HepG2 (cell line): ENCODE data around the gene ZMYM1. TPM values are rescaled to one million over a fixed set of nuclear protein-coding genes. Genes with fewer than 3 reads are reported as not detected.

ENCODE experiments used
- ISL2 ChIP-seq: sonication (generic); formaldehyde crosslinking; IDR thresholded peaks from 2 replicates; pipeline ENCODE4 v1.5.0; 2020; ENCODE audit warnings: missing genetic modification reagents
- JARID2 ChIP-seq: sonication (generic); formaldehyde crosslinking; IDR thresholded peaks from 2 replicates; pipeline ENCODE4 v1.8.1; 2023; ENCODE audit warnings: missing genetic modification reagents, inconsistent platforms; ENCODE audit not compliant: insufficient replicate concordance
- KMT2A ChIP-seq: sonication (generic); formaldehyde crosslinking; IDR thresholded peaks from 2 replicates; pipeline ENCODE4 v1.4.0; 2020; ENCODE audit warnings: missing genetic modification reagents
- MXI1 ChIP-seq: IDR thresholded peaks from 3 replicates; pipeline ENCODE4 v1.6.1; 2012; ENCODE audit warnings: low read depth, low read length, inconsistent platforms, borderline replicate concordance
- NAIF1 ChIP-seq: sonication (generic); formaldehyde crosslinking; IDR thresholded peaks from 2 replicates; pipeline ENCODE4 v1.5.0; 2020; ENCODE audit warnings: mild to moderate bottlenecking, missing genetic modification reagents, borderline replicate concordance
- RXRB ChIP-seq: IDR thresholded peaks from 2 replicates; pipeline ENCODE4 v1.6.1; 2016; ENCODE audit warnings: borderline replicate concordance, missing genetic modification reagents, missing compliant biosample characterization
- ZBTB42 ChIP-seq: sonication (generic); formaldehyde crosslinking; IDR thresholded peaks from 2 replicates; pipeline ENCODE4 v1.5.0; 2020; ENCODE audit warnings: mild to moderate bottlenecking, missing genetic modification reagents
- ZC3H13 ChIP-seq: sonication (generic); formaldehyde crosslinking; IDR thresholded peaks from 2 replicates; pipeline ENCODE4 v1.8.1; 2023; ENCODE audit warnings: mild to moderate bottlenecking, missing genetic modification reagents, moderate library complexity
- ZNF331 ChIP-seq: sonication (generic); formaldehyde crosslinking; IDR thresholded peaks from 2 replicates; pipeline ENCODE4 v1.4.0; 2020; ENCODE audit warnings: missing genetic modification reagents
- ZNF383 ChIP-seq: sonication (generic); formaldehyde crosslinking; IDR thresholded peaks from 2 replicates; pipeline ENCODE4 v1.4.0; 2020; ENCODE audit warnings: missing genetic modification reagents, mild to moderate bottlenecking, borderline replicate concordance
- ZNF501 ChIP-seq: sonication (generic); formaldehyde crosslinking; IDR thresholded peaks from 2 replicates; pipeline ENCODE4 v1.5.1; 2020; ENCODE audit warnings: mild to moderate bottlenecking, moderate library complexity, missing genetic modification reagents
- ZNF549 ChIP-seq: sonication (generic); formaldehyde crosslinking; IDR thresholded peaks from 2 replicates; pipeline ENCODE4 v1.5.0; 2020; ENCODE audit warnings: missing genetic modification reagents
- ZNF556 ChIP-seq: sonication (generic); formaldehyde crosslinking; IDR thresholded peaks from 2 replicates; pipeline ENCODE4 v1.4.0; 2020; ENCODE audit warnings: mild to moderate bottlenecking, missing genetic modification reagents, borderline replicate concordance
- ZNF614 ChIP-seq: IDR thresholded peaks from 2 replicates; pipeline ENCODE4 v1.6.1; 2018; ENCODE audit warnings: missing biosample characterization, missing genetic modification reagents, inconsistent platforms, borderline replicate concordance
- ZNF674 ChIP-seq: sonication (generic); formaldehyde crosslinking; IDR thresholded peaks from 2 replicates; pipeline ENCODE4 v1.5.0; 2020; ENCODE audit warnings: low read depth, mild to moderate bottlenecking, missing genetic modification reagents
- polyA plus RNA-seq, 8 experiments: library from polyadenylated mRNA; depleted of rRNA in 3 of 8; stranded (reverse) in 7 of 8; unstranded in 1 of 8; fragments of >200 nt; fragmentation: Illumina TruSeq in 4 of 8; extraction: Trizol in 4 of 8; gene quantifications; 2 replicates each; pipeline versions ENCODE4 v1.2.1 to v1.2.3, GENCODE V29; 2011 to 2016; ENCODE audit warnings: low read depth in 4 of 8, missing spikeins in 1 of 8, mixed read lengths in 1 of 8; ENCODE audit not compliant: insufficient read depth in 1 of 8
- total RNA-seq, 5 experiments: library from RNA; depleted of rRNA; stranded (reverse); fragments of >200 nt; fragmentation: Illumina TruSeq; extraction: Trizol; gene quantifications; 2 replicates each; pipeline ENCODE4 v1.2.3, GENCODE V29; 2016; ENCODE audit warnings: low read depth in 1 of 5
- TF ChIP-seq, protein P1 (sequence below): sonication (generic); formaldehyde crosslinking; IDR thresholded peaks from 2 replicates; pipeline ENCODE4 v1.8.0; 2022; ENCODE audit warnings: mild to moderate bottlenecking, missing genetic modification reagents; ENCODE audit not compliant: insufficient replicate concordance
- TF ChIP-seq, protein P2 (sequence below): sonication (generic); formaldehyde crosslinking; IDR thresholded peaks from 2 replicates; pipeline ENCODE4 v1.4.0; 2020; ENCODE audit warnings: missing genetic modification reagents, mild to moderate bottlenecking, borderline replicate concordance
- TF ChIP-seq, protein P3 (sequence below): sonication (generic); formaldehyde crosslinking; IDR thresholded peaks from 2 replicates; pipeline ENCODE4 v1.4.0; 2020; ENCODE audit warnings: missing genetic modification reagents, borderline replicate concordance
- TF ChIP-seq, protein P4 (sequence below): sonication (generic); formaldehyde crosslinking; IDR thresholded peaks from 2 replicates; pipeline ENCODE4 v1.4.0; 2020; ENCODE audit warnings: low read depth, mild to moderate bottlenecking, missing genetic modification reagents

ZMYM1 gene
- total and polyA plus RNA-seq, 2 of the 13 experiments (the other 11 are each of a cell fraction or from before 2014, with no cell fraction given), result 10.0 to 16.2 TPM

DNA sequence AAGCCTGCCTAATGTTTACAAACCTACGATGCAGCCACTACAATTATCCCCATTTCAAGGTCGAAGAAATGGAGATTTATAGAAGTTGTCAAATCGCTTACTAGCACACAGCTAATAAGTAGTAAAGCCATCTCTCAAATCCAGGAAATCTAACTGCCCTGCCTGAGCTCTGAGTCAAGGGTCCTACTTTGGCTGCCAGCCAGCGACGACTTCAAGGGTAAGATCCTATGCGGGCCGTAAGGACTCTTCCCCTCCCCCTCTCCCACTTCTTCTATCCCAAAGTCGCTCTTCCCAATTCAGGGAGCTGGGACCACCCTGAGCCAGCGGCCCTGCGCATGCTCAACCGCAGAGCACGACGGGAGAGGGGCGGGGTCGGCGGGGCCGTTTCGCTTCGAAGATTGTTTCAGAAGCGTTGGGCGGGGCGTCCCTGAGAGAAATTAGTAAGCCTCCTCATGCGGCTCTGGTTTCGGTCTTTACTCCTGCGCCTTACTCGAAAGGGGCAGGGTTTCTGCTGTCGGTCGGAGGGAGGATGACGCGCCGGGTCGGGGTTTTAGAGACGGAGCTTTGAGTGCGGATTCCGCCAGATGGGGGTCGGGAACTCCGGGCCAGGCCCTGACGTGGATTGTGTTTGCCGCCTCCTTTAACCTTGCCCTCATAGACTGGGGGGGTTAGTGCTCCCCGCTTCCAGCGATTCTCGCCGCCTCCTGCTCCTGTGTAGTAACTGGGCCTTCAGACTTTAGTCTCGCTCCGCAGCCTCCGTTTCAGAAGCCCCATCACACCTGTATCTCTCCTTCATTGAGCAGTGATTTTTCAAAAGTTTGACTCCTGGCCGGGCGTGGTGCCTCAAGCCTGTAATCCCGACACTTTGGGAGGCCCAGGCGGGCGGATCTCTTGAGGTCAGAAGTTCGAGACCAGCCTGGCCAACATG is at the start of gene ZMYM1 (continued):
- TF ChIP-seq RXRB (CRISPR knock-in tag) (0 out of 2 replicates have a peak, but pooled peaks have one; percentile 11), ZNF556 (CRISPR knock-in tag) (peak; percentile 65; the same call in 1 of the 2 replicates), ZNF549 (no peak), KMT2A (CRISPR knock-in tag) (peak; percentile 75; the same call in 1 of the 2 replicates), ISL2 (CRISPR knock-in tag) (no peak), ZNF674 (CRISPR knock-in tag) (no peak), NAIF1 (CRISPR knock-in tag) (no peak), ZNF614 (CRISPR knock-in tag) (no peak), ZBTB42 (no peak), ZNF383 (CRISPR knock-in tag) (peak; percentile 69; the same call in 1 of the 2 replicates), ZC3H13 (CRISPR knock-in tag) (peak; percentile 16; the same call in 1 of the 2 replicates), MXI1 (peak; percentile 35; the same call in 1 of the 3 replicates), ZNF501 (CRISPR knock-in tag) (peak; percentile 89; the same call in 1 of the 2 replicates), ZNF331 (CRISPR knock-in tag) (0 out of 2 replicates have a peak, but pooled peaks have one; percentile 11), JARID2 (CRISPR knock-in tag) (peak; percentile 23)
- TF ChIP-seq, protein P1, sequence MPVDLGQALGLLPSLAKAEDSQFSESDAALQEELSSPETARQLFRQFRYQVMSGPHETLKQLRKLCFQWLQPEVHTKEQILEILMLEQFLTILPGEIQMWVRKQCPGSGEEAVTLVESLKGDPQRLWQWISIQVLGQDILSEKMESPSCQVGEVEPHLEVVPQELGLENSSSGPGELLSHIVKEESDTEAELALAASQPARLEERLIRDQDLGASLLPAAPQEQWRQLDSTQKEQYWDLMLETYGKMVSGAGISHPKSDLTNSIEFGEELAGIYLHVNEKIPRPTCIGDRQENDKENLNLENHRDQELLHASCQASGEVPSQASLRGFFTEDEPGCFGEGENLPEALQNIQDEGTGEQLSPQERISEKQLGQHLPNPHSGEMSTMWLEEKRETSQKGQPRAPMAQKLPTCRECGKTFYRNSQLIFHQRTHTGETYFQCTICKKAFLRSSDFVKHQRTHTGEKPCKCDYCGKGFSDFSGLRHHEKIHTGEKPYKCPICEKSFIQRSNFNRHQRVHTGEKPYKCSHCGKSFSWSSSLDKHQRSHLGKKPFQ (CRISPR knock-in tag), result peak; percentile 83
- TF ChIP-seq, protein P2, sequence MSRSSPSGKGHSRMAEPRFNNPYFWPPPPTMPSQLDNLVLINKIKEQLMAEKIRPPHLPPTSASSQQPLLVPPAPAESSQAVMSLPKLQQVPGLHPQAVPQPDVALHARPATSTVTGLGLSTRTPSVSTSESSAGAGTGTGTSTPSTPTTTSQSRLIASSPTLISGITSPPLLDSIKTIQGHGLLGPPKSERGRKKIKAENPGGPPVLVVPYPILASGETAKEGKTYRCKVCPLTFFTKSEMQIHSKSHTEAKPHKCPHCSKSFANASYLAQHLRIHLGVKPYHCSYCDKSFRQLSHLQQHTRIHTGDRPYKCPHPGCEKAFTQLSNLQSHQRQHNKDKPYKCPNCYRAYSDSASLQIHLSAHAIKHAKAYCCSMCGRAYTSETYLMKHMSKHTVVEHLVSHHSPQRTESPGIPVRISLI (CRISPR knock-in tag), result no peak
- TF ChIP-seq, protein P3, sequence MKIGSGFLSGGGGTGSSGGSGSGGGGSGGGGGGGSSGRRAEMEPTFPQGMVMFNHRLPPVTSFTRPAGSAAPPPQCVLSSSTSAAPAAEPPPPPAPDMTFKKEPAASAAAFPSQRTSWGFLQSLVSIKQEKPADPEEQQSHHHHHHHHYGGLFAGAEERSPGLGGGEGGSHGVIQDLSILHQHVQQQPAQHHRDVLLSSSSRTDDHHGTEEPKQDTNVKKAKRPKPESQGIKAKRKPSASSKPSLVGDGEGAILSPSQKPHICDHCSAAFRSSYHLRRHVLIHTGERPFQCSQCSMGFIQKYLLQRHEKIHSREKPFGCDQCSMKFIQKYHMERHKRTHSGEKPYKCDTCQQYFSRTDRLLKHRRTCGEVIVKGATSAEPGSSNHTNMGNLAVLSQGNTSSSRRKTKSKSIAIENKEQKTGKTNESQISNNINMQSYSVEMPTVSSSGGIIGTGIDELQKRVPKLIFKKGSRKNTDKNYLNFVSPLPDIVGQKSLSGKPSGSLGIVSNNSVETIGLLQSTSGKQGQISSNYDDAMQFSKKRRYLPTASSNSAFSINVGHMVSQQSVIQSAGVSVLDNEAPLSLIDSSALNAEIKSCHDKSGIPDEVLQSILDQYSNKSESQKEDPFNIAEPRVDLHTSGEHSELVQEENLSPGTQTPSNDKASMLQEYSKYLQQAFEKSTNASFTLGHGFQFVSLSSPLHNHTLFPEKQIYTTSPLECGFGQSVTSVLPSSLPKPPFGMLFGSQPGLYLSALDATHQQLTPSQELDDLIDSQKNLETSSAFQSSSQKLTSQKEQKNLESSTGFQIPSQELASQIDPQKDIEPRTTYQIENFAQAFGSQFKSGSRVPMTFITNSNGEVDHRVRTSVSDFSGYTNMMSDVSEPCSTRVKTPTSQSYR (CRISPR knock-in tag), result peak; percentile 76
- TF ChIP-seq, protein P4, sequence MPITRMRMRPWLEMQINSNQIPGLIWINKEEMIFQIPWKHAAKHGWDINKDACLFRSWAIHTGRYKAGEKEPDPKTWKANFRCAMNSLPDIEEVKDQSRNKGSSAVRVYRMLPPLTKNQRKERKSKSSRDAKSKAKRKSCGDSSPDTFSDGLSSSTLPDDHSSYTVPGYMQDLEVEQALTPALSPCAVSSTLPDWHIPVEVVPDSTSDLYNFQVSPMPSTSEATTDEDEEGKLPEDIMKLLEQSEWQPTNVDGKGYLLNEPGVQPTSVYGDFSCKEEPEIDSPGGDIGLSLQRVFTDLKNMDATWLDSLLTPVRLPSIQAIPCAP (CRISPR knock-in tag), result no peak
